ENCODE measurements around the gene PFN2. TPM values are rescaled to one million over a fixed set of nuclear protein-coding genes. Genes with fewer than 3 reads are reported as not detected.
"Not testable (repeated sequence)": the region's sequence is repeated elsewhere in the genome, so short reads cannot be mapped to it uniquely, and the experiment has no call there.

Gene PFN2
- total and polyA plus RNA-seq, 2 donors (not counting 1 experiment from before 2014, with no cell fraction given), result 343 to 627 TPM

DNA sequence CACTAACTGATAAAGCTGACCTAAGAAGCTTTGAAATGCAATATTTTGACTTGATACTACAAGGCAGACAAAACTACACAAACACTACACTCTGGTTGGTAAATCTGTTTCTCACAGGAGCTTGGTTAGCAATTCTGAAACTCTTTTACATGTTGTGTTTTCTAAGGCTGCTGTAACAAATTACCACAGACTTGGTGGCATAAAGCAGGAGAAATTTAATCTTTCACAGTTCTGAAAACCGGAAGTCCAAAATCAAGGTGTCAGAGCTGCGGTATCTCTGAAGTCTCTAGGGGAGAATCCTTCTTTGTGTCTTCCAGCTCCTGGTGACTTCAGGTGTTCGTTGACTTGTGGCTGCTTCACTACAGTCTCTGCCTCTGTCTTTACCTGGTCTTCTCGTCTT is 12.9 kb upstream of the PFN2 start:
- Histone ChIP-seq H3K27ac (ENCODE audit: insufficient read depth, low read length) (no peak overlapping the region), H3K79me2 (ENCODE audit: control insufficient read depth, insufficient read depth, low read length) (no peaks in the 10 kb centered on the region), H4K20me1 (ENCODE audit: control insufficient read depth, extremely low read depth, insufficient read depth, low read length) (no peaks in the 10 kb centered on the region), H3K27me3 (ENCODE audit: control insufficient read depth, insufficient read depth, low read length) (no peaks in the 10 kb centered on the region), H3K4me2 (ENCODE audit: extremely low read depth, insufficient read depth, low read length) (no peak overlapping the region), H3K9me3 (ENCODE audit: control insufficient read depth, insufficient read depth, low read depth, low read length) (no peaks in the 10 kb centered on the region), H2AFZ (ENCODE audit: low read length) (no peak overlapping the region), H3K36me3 (ENCODE audit: control insufficient read depth, insufficient read depth, low read length) (no peaks in the 10 kb centered on the region), H3K9ac (ENCODE audit: insufficient read depth, low read length) (no peak overlapping the region), H3K4me3 (replicated peaks in 1 of 4; ENCODE audit: control extremely low read depth in 1 of 4, insufficient read depth in 1 of 4, low read depth in 3 of 4, low read length in 4 of 4) (no peak overlapping the region), H3K4me1 (ENCODE audit: control insufficient read depth, extremely low read depth, insufficient read depth, low read length) (no peaks in the 10 kb centered on the region)
- DNase-seq (ENCODE audit: low read depth in 2 of 2), result no peak
- TF ChIP-seq CTCF (conservative IDR thresholded peaks at IDR 0.05 in 1 of 2, IDR thresholded peaks at IDR 0.05 in 1 of 2; ENCODE audit: low read depth in 1 of 2, low read length in 2 of 2), result no peak

- not testable (repeated sequence) for H3K36me3 ChIP-seq (ENCODE audit: control insufficient read depth, insufficient read depth, low read length); H3K79me2 ChIP-seq (ENCODE audit: control insufficient read depth, insufficient read depth, low read length); H3K27me3 ChIP-seq (ENCODE audit: control insufficient read depth, insufficient read depth, low read length); H3K4me1 ChIP-seq (ENCODE audit: control insufficient read depth, extremely low read depth, insufficient read depth, low read length); H3K4me2 ChIP-seq (ENCODE audit: extremely low read depth, insufficient read depth, low read length); H3K27ac ChIP-seq (ENCODE audit: insufficient read depth, low read length); H4K20me1 ChIP-seq (ENCODE audit: control insufficient read depth, extremely low read depth, insufficient read depth, low read length); H3K4me3 ChIP-seq (replicated peaks in 1 of 4; ENCODE audit: control extremely low read depth in 1 of 4, insufficient read depth in 1 of 4, low read depth in 3 of 4, low read length in 4 of 4); H3K9me3 ChIP-seq (ENCODE audit: control insufficient read depth, insufficient read depth, low read depth, low read length); H3K9ac ChIP-seq (ENCODE audit: insufficient read depth, low read length); H2AFZ ChIP-seq (ENCODE audit: low read length); DNase-seq (ENCODE audit: low read depth in 2 of 2)
Measured at GRCh38 chr3:149983053-149983452, 12.4 kb upstream of the PFN2 start.

GRCh38 chr3:149981979-149982378 is 11.3 kb upstream of the PFN2 start:
- H2AFZ ChIP-seq (ENCODE audit: low read length); H3K4me1 ChIP-seq (ENCODE audit: control insufficient read depth, extremely low read depth, insufficient read depth, low read length); H3K27me3 ChIP-seq (ENCODE audit: control insufficient read depth, insufficient read depth, low read length); H4K20me1 ChIP-seq (ENCODE audit: control insufficient read depth, extremely low read depth, insufficient read depth, low read length); H3K9me3 ChIP-seq (ENCODE audit: control insufficient read depth, insufficient read depth, low read depth, low read length); DNase-seq (ENCODE audit: low read depth in 2 of 2); H3K9ac ChIP-seq (ENCODE audit: insufficient read depth, low read length); H3K36me3 ChIP-seq (ENCODE audit: control insufficient read depth, insufficient read depth, low read length); H3K4me2 ChIP-seq (ENCODE audit: extremely low read depth, insufficient read depth, low read length); H3K27ac ChIP-seq (ENCODE audit: insufficient read depth, low read length); H3K79me2 ChIP-seq (ENCODE audit: control insufficient read depth, insufficient read depth, low read length); H3K4me3 ChIP-seq (replicated peaks in 1 of 4; ENCODE audit: control extremely low read depth in 1 of 4, insufficient read depth in 1 of 4, low read depth in 3 of 4, low read length in 4 of 4): not testable (repeated sequence)

- H2AFZ ChIP-seq (ENCODE audit: low read length), result no peak overlapping the region
- H3K4me1 ChIP-seq (ENCODE audit: control insufficient read depth, extremely low read depth, insufficient read depth, low read length), result no peaks in the 10 kb centered on the region
- H3K27me3 ChIP-seq (ENCODE audit: control insufficient read depth, insufficient read depth, low read length), result no peaks in the 10 kb centered on the region
- H3K79me2 ChIP-seq (ENCODE audit: control insufficient read depth, insufficient read depth, low read length), result peaks cover 1% of the 10 kb centered on the region
- no peaks in the 10 kb centered on the region for H3K9me3 ChIP-seq (ENCODE audit: control insufficient read depth, insufficient read depth, low read depth, low read length)
- H3K4me3 ChIP-seq (replicated peaks in 1 of 4; ENCODE audit: control extremely low read depth in 1 of 4, insufficient read depth in 1 of 4, low read depth in 3 of 4, low read length in 4 of 4), result no peak overlapping the region
- TF ChIP-seq EZH2 (IDR thresholded peaks at IDR 0.05; ENCODE audit: low read length, missing control alignments) (no peak), CTCF (conservative IDR thresholded peaks at IDR 0.05 in 1 of 2, IDR thresholded peaks at IDR 0.05 in 1 of 2; ENCODE audit: low read depth in 1 of 2, low read length in 2 of 2) (no peak)
- H4K20me1 ChIP-seq (ENCODE audit: control insufficient read depth, extremely low read depth, insufficient read depth, low read length), result no peaks in the 10 kb centered on the region
- DNase-seq (ENCODE audit: low read depth in 2 of 2), result peak; percentile 12 to 83
- H3K4me2 ChIP-seq (ENCODE audit: extremely low read depth, insufficient read depth, low read length), result no peak overlapping the region
- no peak overlapping the region for H3K9ac ChIP-seq (ENCODE audit: insufficient read depth, low read length)
- no peaks in the 10 kb centered on the region for H3K36me3 ChIP-seq (ENCODE audit: control insufficient read depth, insufficient read depth, low read length)
- no peak overlapping the region for H3K27ac ChIP-seq (ENCODE audit: insufficient read depth, low read length)
Measured at GRCh38 chr3:149977386-149977785, 6.7 kb upstream of the PFN2 start.

Data from fibroblast of lung (primary cell).